ENCODE measurements around the gene DPY19L2. TPM values are rescaled to one million over a fixed set of nuclear protein-coding genes. Genes with fewer than 3 reads are reported as not detected.
"Not testable (repeated sequence)": the region's sequence is repeated elsewhere in the genome, so short reads cannot be mapped to it uniquely, and the experiment has no call there.

The DPY19L2 gene
- total and polyA plus RNA-seq, 5 donors from 2014 or later, result 0.23 to 2.3 (median 0.84) TPM

GRCh38 chr12:63711339-63711738, 43.0 kb upstream of the DPY19L2 start:
- not testable (repeated sequence) for ATAC-seq (ENCODE audit: low read depth in 2 of 2)

GRCh38 chr12:63706336-63706735, 38.0 kb upstream of the DPY19L2 start:
- no peak for ATAC-seq (ENCODE audit: low read depth in 2 of 2)

More at GRCh38 chr12:63711339-63711738, 43.0 kb upstream of the DPY19L2 start:
- H3K36me3 Mint-ChIP-seq; H3K9me3 Mint-ChIP-seq; H3K4me1 ChIP-seq (ENCODE audit: control insufficient read depth, insufficient read depth, low read length, poor library complexity, severe bottlenecking); H3K36me3 ChIP-seq (ENCODE audit: control insufficient read depth, insufficient read depth, low read length); H3K27ac Mint-ChIP-seq; DNase-seq; H3K27me3 ChIP-seq (ENCODE audit: control insufficient read depth, insufficient read depth, low read length); H3K9me3 ChIP-seq (ENCODE audit: control insufficient read depth in 2 of 2, low read length in 2 of 2); H3K27ac ChIP-seq (ENCODE audit: insufficient read depth, low read length, poor library complexity, severe bottlenecking); H3K4me1 Mint-ChIP-seq; H3K27me3 Mint-ChIP-seq; H3K4me3 ChIP-seq (ENCODE audit: low read depth, low read length); H3K4me3 Mint-ChIP-seq: not testable (repeated sequence)

GRCh38 chr12:63699678-63700382, 31.5 kb upstream of the DPY19L2 start:
- H3K36me3 ChIP-seq (ENCODE audit: control insufficient read depth, insufficient read depth, low read length); H3K27me3 ChIP-seq (ENCODE audit: control insufficient read depth, insufficient read depth, low read length); H3K4me1 ChIP-seq (ENCODE audit: control insufficient read depth, insufficient read depth, low read length, poor library complexity, severe bottlenecking); ATAC-seq (ENCODE audit: low read depth in 2 of 2); H3K27me3 Mint-ChIP-seq; H3K9me3 Mint-ChIP-seq; H3K36me3 Mint-ChIP-seq; H3K27ac ChIP-seq (ENCODE audit: insufficient read depth, low read length, poor library complexity, severe bottlenecking); H3K4me1 Mint-ChIP-seq; H3K4me3 Mint-ChIP-seq; H3K9me3 ChIP-seq (ENCODE audit: control insufficient read depth in 2 of 2, low read length in 2 of 2); H3K4me3 ChIP-seq (ENCODE audit: low read depth, low read length); H3K27ac Mint-ChIP-seq; DNase-seq: not testable (repeated sequence)

More at GRCh38 chr12:63706336-63706735, 38.0 kb upstream of the DPY19L2 start:
- no peaks in the 10 kb centered on the region for H3K4me1 ChIP-seq (ENCODE audit: control insufficient read depth, insufficient read depth, low read length, poor library complexity, severe bottlenecking)
- no peak overlapping the region for H3K27ac ChIP-seq (ENCODE audit: insufficient read depth, low read length, poor library complexity, severe bottlenecking)
- peaks cover 8% of the 10 kb centered on the region for H3K27me3 Mint-ChIP-seq
- DNase-seq, result no peak
- H3K36me3 ChIP-seq (ENCODE audit: control insufficient read depth, insufficient read depth, low read length), result no peaks in the 10 kb centered on the region
- no peak overlapping the region for H3K4me3 ChIP-seq (ENCODE audit: low read depth, low read length)
- H3K27ac Mint-ChIP-seq, result no peak overlapping the region
- no peaks in the 10 kb centered on the region for H3K36me3 Mint-ChIP-seq
- H3K4me3 Mint-ChIP-seq, result no peak overlapping the region
- H3K27me3 ChIP-seq (ENCODE audit: control insufficient read depth, insufficient read depth, low read length), result peaks cover 3% of the 10 kb centered on the region
- H3K4me1 Mint-ChIP-seq, result no peaks in the 10 kb centered on the region
- H3K9me3 Mint-ChIP-seq, result no peaks in the 10 kb centered on the region
- no peaks in the 10 kb centered on the region for H3K9me3 ChIP-seq (ENCODE audit: control insufficient read depth in 2 of 2, low read length in 2 of 2)

GRCh38 chr12:63699011-63699410, 30.7 kb upstream of the DPY19L2 start:
- H3K4me3 ChIP-seq (ENCODE audit: low read depth, low read length); H3K36me3 Mint-ChIP-seq; H3K4me3 Mint-ChIP-seq; H3K4me1 ChIP-seq (ENCODE audit: control insufficient read depth, insufficient read depth, low read length, poor library complexity, severe bottlenecking); H3K27me3 ChIP-seq (ENCODE audit: control insufficient read depth, insufficient read depth, low read length); ATAC-seq (ENCODE audit: low read depth in 2 of 2); H3K27me3 Mint-ChIP-seq; H3K27ac ChIP-seq (ENCODE audit: insufficient read depth, low read length, poor library complexity, severe bottlenecking); DNase-seq; H3K36me3 ChIP-seq (ENCODE audit: control insufficient read depth, insufficient read depth, low read length); H3K27ac Mint-ChIP-seq; H3K9me3 ChIP-seq (ENCODE audit: control insufficient read depth in 2 of 2, low read length in 2 of 2); H3K9me3 Mint-ChIP-seq; H3K4me1 Mint-ChIP-seq: not testable (repeated sequence)

- H3K27me3 Mint-ChIP-seq, result peaks cover 29% of the 10 kb centered on the region
- not testable (repeated sequence) for H3K4me3 Mint-ChIP-seq; H3K27ac ChIP-seq (ENCODE audit: insufficient read depth, low read length, poor library complexity, severe bottlenecking); H3K9me3 Mint-ChIP-seq; H3K4me1 ChIP-seq (ENCODE audit: control insufficient read depth, insufficient read depth, low read length, poor library complexity, severe bottlenecking); H3K36me3 ChIP-seq (ENCODE audit: control insufficient read depth, insufficient read depth, low read length); ATAC-seq (ENCODE audit: low read depth in 2 of 2); H3K4me1 Mint-ChIP-seq; H3K27ac Mint-ChIP-seq; H3K27me3 ChIP-seq (ENCODE audit: control insufficient read depth, insufficient read depth, low read length); DNase-seq; H3K4me3 ChIP-seq (ENCODE audit: low read depth, low read length); H3K36me3 Mint-ChIP-seq; H3K9me3 ChIP-seq (ENCODE audit: control insufficient read depth in 2 of 2, low read length in 2 of 2)
Measured at GRCh38 chr12:63690837-63691236, 22.5 kb upstream of the DPY19L2 start.

- H3K27me3 ChIP-seq (ENCODE audit: control insufficient read depth, insufficient read depth, low read length); H3K4me3 Mint-ChIP-seq; H3K27ac ChIP-seq (ENCODE audit: insufficient read depth, low read length, poor library complexity, severe bottlenecking); H3K4me1 ChIP-seq (ENCODE audit: control insufficient read depth, insufficient read depth, low read length, poor library complexity, severe bottlenecking); H3K36me3 Mint-ChIP-seq; H3K4me1 Mint-ChIP-seq; H3K27ac Mint-ChIP-seq; H3K36me3 ChIP-seq (ENCODE audit: control insufficient read depth, insufficient read depth, low read length); H3K9me3 Mint-ChIP-seq; ATAC-seq (ENCODE audit: low read depth in 2 of 2); DNase-seq; H3K4me3 ChIP-seq (ENCODE audit: low read depth, low read length); H3K9me3 ChIP-seq (ENCODE audit: control insufficient read depth in 2 of 2, low read length in 2 of 2): not testable (repeated sequence)
- H3K27me3 Mint-ChIP-seq, result peaks cover 29% of the 10 kb centered on the region
Measured at GRCh38 chr12:63689141-63689540, 20.8 kb upstream of the DPY19L2 start.

- not testable (repeated sequence) for H3K36me3 Mint-ChIP-seq; H3K4me3 ChIP-seq (ENCODE audit: low read depth, low read length); H3K4me1 ChIP-seq (ENCODE audit: control insufficient read depth, insufficient read depth, low read length, poor library complexity, severe bottlenecking); H3K9me3 Mint-ChIP-seq; H3K27ac Mint-ChIP-seq; H3K4me3 Mint-ChIP-seq; H3K27me3 ChIP-seq (ENCODE audit: control insufficient read depth, insufficient read depth, low read length); H3K36me3 ChIP-seq (ENCODE audit: control insufficient read depth, insufficient read depth, low read length); ATAC-seq (ENCODE audit: low read depth in 2 of 2); H3K9me3 ChIP-seq (ENCODE audit: control insufficient read depth in 2 of 2, low read length in 2 of 2); DNase-seq; H3K4me1 Mint-ChIP-seq; H3K27ac ChIP-seq (ENCODE audit: insufficient read depth, low read length, poor library complexity, severe bottlenecking)
- H3K27me3 Mint-ChIP-seq, result peaks cover 19% of the 10 kb centered on the region
Measured at GRCh38 chr12:63686623-63687022, 18.3 kb upstream of the DPY19L2 start.

- H3K27me3 Mint-ChIP-seq, result peaks cover 19% of the 10 kb centered on the region
- not testable (repeated sequence) for H3K36me3 Mint-ChIP-seq; H3K4me3 ChIP-seq (ENCODE audit: low read depth, low read length); H3K36me3 ChIP-seq (ENCODE audit: control insufficient read depth, insufficient read depth, low read length); H3K4me1 Mint-ChIP-seq; H3K4me1 ChIP-seq (ENCODE audit: control insufficient read depth, insufficient read depth, low read length, poor library complexity, severe bottlenecking); H3K9me3 Mint-ChIP-seq; H3K4me3 Mint-ChIP-seq; H3K9me3 ChIP-seq (ENCODE audit: control insufficient read depth in 2 of 2, low read length in 2 of 2); H3K27ac ChIP-seq (ENCODE audit: insufficient read depth, low read length, poor library complexity, severe bottlenecking); ATAC-seq (ENCODE audit: low read depth in 2 of 2); DNase-seq; H3K27ac Mint-ChIP-seq; H3K27me3 ChIP-seq (ENCODE audit: control insufficient read depth, insufficient read depth, low read length)
Measured at GRCh38 chr12:63685789-63686188, 17.5 kb upstream of the DPY19L2 start.

Measured in CD4-positive, CD25-positive, alpha-beta regulatory T cell (primary cell).